Fibroblast of the aortic adventitia (primary cell): Measurements from ENCODE around the gene CCDC136. TPM values are rescaled to one million over a fixed set of nuclear protein-coding genes. Genes with fewer than 3 reads are reported as not detected.
A peak's percentile ranks its signal among the peaks of the same experiment; 100 is the strongest.

Experiments used
- DNase-seq: peaks from one replicate; pipeline ENCODE4 v3.0.0-alpha.2; 2010; ENCODE audit warnings: low read depth
- H3K4me3 ChIP-seq: 2 replicates; pipeline ENCODE4 v1.5.1; 2011; ENCODE audit warnings: low read depth, mild to moderate bottlenecking, control low read depth, low read length, moderate library complexity
- total RNA-seq: library from RNA; depleted of rRNA; stranded (reverse); fragments of >200 nt; gene quantifications from 2 replicates; pipeline ENCODE4 v1.2.3, GENCODE V29; 2012; ENCODE audit warnings: low replicate concordance
- TF ChIP-seq, protein P1 (sequence below): IDR thresholded peaks from 2 replicates; pipeline ENCODE4 v1.5.1; 2011; ENCODE audit warnings: mild to moderate bottlenecking, low read length, control low read depth, inconsistent platforms; ENCODE audit not compliant: insufficient read depth

Gene CCDC136
- total RNA-seq, 1 donor, result 9.9 TPM

DNA sequence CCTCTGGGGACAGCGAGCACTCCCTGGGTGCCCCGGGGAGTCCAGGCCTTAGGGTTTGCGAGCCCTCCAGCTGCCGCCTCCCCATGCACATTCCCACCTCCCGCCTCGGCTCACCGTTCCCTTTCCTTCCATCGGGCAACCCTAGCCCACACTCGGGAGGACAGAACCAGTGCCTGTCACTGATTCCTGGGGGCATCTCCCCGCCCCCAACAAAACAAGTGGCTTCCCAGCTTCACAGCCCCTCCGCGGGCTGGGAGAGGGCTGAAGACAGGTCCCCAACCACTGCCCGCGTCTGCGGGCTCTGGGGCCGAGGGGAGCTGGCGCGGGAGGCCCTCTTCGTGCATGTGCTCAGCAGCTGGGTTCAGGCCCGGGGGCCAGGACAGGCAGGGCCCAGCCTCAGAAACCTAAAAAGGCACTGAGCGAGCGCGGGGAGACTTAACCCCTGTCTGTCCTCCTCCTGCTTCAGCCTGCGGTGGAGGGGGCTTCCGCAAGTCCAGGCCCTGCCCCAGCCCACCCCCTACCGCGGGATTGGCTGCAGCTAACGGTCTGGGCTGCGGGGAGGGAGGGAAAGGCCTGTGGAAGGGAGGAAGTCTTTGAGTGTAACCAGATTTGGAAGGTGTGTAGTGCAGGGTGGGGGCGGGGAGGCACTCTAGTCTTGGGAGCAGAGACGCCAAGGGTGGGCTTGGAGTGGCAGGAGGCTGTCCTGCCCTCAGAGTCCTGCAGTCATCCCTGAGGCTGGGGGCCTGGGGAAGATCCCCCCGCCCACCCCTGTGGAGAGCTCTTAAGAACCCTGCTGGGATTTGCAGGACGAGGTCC, 39.6 kb downstream of the CCDC136 start:
- peak; percentile 69 for DNase-seq
- TF ChIP-seq, protein P1, sequence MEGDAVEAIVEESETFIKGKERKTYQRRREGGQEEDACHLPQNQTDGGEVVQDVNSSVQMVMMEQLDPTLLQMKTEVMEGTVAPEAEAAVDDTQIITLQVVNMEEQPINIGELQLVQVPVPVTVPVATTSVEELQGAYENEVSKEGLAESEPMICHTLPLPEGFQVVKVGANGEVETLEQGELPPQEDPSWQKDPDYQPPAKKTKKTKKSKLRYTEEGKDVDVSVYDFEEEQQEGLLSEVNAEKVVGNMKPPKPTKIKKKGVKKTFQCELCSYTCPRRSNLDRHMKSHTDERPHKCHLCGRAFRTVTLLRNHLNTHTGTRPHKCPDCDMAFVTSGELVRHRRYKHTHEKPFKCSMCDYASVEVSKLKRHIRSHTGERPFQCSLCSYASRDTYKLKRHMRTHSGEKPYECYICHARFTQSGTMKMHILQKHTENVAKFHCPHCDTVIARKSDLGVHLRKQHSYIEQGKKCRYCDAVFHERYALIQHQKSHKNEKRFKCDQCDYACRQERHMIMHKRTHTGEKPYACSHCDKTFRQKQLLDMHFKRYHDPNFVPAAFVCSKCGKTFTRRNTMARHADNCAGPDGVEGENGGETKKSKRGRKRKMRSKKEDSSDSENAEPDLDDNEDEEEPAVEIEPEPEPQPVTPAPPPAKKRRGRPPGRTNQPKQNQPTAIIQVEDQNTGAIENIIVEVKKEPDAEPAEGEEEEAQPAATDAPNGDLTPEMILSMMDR, result no peak
- peak overlapping the region; percentile 90 for H3K4me3 ChIP-seq

DNA sequence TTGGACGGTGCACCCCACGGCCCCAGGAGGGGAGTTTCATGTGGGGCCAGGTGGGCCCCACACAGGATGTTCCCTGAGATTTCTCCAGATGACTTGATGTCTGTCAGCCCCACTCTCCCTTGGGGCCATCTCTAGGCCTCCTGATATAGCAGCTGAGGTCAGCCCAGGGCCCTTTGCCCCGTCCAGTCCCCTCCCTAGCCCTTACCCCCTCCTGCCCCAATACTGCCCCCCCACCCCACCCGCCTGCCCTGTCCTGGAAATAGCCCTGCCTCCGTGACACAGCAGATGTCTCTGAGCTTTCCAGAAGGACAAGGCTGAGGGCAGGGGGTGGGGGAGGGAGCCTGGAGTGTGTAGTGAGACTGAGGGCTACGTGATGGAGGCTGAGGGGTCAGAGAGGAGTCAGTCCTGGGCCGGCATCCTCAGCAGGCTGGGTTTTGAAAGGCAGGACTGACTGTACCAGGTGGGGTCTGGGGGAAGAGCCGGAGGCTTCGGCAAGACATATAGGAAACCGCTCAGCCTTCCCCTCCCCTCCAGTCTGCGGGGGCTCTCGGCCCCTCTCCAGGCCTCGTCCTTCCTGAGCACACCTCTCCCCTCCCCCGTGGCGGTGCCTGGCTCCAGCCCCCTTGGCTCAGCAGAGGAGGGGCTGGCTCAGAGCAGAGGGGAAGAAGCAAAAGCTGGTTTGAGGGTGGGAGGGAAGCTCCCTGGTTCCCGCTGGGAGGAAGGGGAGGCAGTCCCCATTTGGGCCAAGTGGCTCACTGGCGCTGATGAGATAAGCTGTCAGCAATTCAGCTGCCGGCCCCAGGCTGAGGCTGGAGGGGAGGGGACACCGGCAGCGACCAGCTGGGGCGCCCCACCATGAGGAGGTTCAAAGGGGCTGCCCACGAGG, 40.5 kb downstream of the CCDC136 start:
- peak overlapping the region; percentile 90 for H3K4me3 ChIP-seq
- TF ChIP-seq, protein P1, result no peak
- DNase-seq, result peak; percentile 43

GRCh38 chr7:128832880-128833147, 41.0 kb downstream of the CCDC136 start:
- DNase-seq, result no peak
- peak overlapping the region; percentile 90 for H3K4me3 ChIP-seq
- TF ChIP-seq, protein P1, result no peak

DNA sequence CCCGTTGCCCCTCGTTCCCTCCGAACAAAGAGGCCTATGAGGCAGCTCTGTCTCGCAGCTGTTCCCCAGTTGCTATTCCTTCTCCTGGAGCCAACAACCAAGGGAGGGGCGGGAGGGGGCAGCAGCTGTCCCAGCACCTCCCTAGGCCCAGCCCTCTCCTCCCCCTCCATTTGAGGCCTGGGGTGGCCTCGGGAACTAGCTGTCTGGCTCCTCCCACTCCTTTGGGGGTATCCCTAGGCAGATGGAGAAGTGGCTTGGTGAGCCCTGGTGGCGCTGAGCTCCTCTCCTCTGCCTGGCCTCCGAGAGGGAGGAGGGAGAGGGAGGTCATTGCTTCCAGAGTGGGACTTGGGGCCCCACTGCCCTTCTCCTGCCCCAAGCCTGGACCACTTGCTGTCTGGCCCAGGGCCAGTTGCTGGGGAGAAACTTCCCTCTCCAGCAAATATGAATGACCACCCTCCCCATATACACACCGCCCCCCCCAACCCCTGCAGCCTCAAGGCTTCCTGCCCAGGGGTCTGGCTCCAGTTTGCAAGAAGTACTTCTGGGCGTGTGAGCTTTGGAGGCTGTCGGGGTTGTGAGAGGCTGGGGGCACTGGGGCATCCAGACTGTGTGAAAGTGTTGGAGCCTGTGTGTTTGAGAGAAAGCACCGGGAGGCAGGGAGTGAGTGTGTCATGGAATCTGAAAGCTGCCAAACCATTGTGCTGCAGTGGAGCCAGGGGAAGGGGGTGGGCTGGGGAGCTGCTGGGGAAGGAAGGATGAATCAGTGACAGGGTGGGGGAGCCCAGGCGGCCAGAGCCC, 41.6 kb downstream of the CCDC136 start:
- DNase-seq, result peak; percentile 95
- peak overlapping the region; percentile 90 for H3K4me3 ChIP-seq
- TF ChIP-seq, protein P1, result no peak

- TF ChIP-seq, protein P1, result no peak
- peak; percentile 70 for DNase-seq
- peak overlapping the region; percentile 90 for H3K4me3 ChIP-seq
These were observed 42.2 kb downstream of the CCDC136 start for GRCh38 chr7:128833946-128834325.

- H3K4me3 ChIP-seq, result no peak overlapping the region
- DNase-seq, result no peak
These were observed 43.5 kb downstream of the CCDC136 start for GRCh38 chr7:128835231-128835751.

More at GRCh38 chr7:128835231-128835751, 43.5 kb downstream of the CCDC136 start:
- TF ChIP-seq, protein P1, result no peak
